Keratinocyte (primary cell): ENCODE data around the gene CDH13.

Experiments
- CTCF ChIP-seq, 3 experiments: IDR thresholded peaks in 1 of 3; conservative IDR thresholded peaks in 1 of 3; optimal IDR thresholded peaks in 1 of 3; 2 replicates in 2 of 3; 3 replicates in 1 of 3; pipeline versions ENCODE3 to v1.5.1; 2011; ENCODE audit warnings: low read length in 3 of 3, mild to moderate bottlenecking in 3 of 3, moderate library complexity in 2 of 3, control low read depth in 1 of 3, inconsistent platforms in 1 of 3; ENCODE audit not compliant: insufficient read depth in 2 of 3; ENCODE audit errors: extremely low read depth in 1 of 3
- EZH2 ChIP-seq: IDR thresholded peaks from one replicate; pipeline ENCODE4 v1.6.1; 2012; ENCODE audit warnings: inconsistent platforms, mild to moderate bottlenecking, low read length, moderate library complexity

- TF ChIP-seq CTCF (optimal IDR thresholded peaks at IDR 0.05 in 1 of 3, IDR thresholded peaks at IDR 0.05 in 1 of 3, conservative IDR thresholded peaks at IDR 0.05 in 1 of 3; ENCODE audit: extremely low read depth in 1 of 3, insufficient read depth in 2 of 3, low read length in 3 of 3) = no peak
- no peak for TF ChIP-seq EZH2
Measured at GRCh38 chr16:82623241-82623640, 3.5 kb upstream of the CDH13 start.
